Neuronal stem cell (in vitro differentiated cells): ENCODE measurements around the gene TOMM70.
"Not testable (repeated sequence)": the region's sequence is repeated elsewhere in the genome, so short reads cannot be mapped to it uniquely, and the experiment has no call there.

ENCODE experiments used
- DNase-seq: peaks from one replicate; pipeline ENCODE4 v3.0.0-alpha.2; 2013; ENCODE audit warnings: low spot score
- H2AFZ ChIP-seq: one replicate; pipeline ENCODE4 v1.6.1; 2013; ENCODE audit warnings: mild to moderate bottlenecking, low read length, inconsistent platforms
- H2AK5ac ChIP-seq: 2 replicates; pipeline ENCODE4 v1.6.1; 2013; ENCODE audit warnings: low read depth, mild to moderate bottlenecking, inconsistent platforms, low read length, moderate library complexity, mixed read lengths
- H2BK120ac ChIP-seq: 2 replicates; pipeline ENCODE4 v1.6.1; 2013; ENCODE audit warnings: low read depth, mild to moderate bottlenecking, inconsistent platforms, low read length, moderate library complexity, mixed read lengths
- H2BK12ac ChIP-seq: one replicate; pipeline ENCODE4 v1.6.1; 2013; ENCODE audit warnings: low read length, inconsistent platforms
- H2BK15ac ChIP-seq: 2 replicates; pipeline ENCODE4 v1.6.1; 2013; ENCODE audit warnings: mild to moderate bottlenecking, low read length, inconsistent platforms, mixed read lengths
- H2BK5ac ChIP-seq: one replicate; pipeline ENCODE4 v1.6.1; 2013; ENCODE audit warnings: inconsistent platforms, mild to moderate bottlenecking, low read length, moderate library complexity
- H3K14ac ChIP-seq: one replicate; pipeline ENCODE4 v1.6.1; 2013; ENCODE audit warnings: low read length, inconsistent platforms
- H3K18ac ChIP-seq: 2 replicates; pipeline ENCODE4 v1.6.1; 2013; ENCODE audit warnings: low read length, inconsistent platforms
- H3K23ac ChIP-seq: 2 replicates; pipeline ENCODE4 v1.6.1; 2013; ENCODE audit warnings: low read depth, mild to moderate bottlenecking, mixed read lengths, low read length, inconsistent platforms; ENCODE audit not compliant: poor library complexity
- H3K27ac ChIP-seq: replicated peaks from 3 replicates; pipeline ENCODE4 v1.5.1; 2013; ENCODE audit warnings: low read length, inconsistent platforms
- H3K27me3 ChIP-seq, 3 experiments: 2 replicates each; pipeline ENCODE4 v1.6.1; 2013; ENCODE audit warnings: low read length in 3 of 3, mild to moderate bottlenecking in 2 of 3, inconsistent platforms in 1 of 3, low read depth in 1 of 3, mixed read lengths in 1 of 3, moderate library complexity in 1 of 3; ENCODE audit not compliant: control insufficient read depth in 3 of 3, insufficient read depth in 3 of 3
- H3K36me3 ChIP-seq, 2 donors: replicated peaks in 1 of 2; 2 replicates each; pipeline ENCODE4 v1.6.1; 2013; ENCODE audit warnings: low read length in 2 of 2; ENCODE audit not compliant: control insufficient read depth in 2 of 2, insufficient read depth in 2 of 2
- H3K4ac ChIP-seq: 2 replicates; pipeline ENCODE4 v1.6.1; 2013; ENCODE audit warnings: inconsistent platforms, mild to moderate bottlenecking, low read length, moderate library complexity
- H3K4me1 ChIP-seq, 2 donors: 1 replicate in 1 of 2; 2 replicates in 1 of 2; pipeline ENCODE4 v1.6.1; 2013; ENCODE audit warnings: low read length in 2 of 2, low read depth in 1 of 2; ENCODE audit not compliant: control insufficient read depth in 2 of 2, insufficient read depth in 1 of 2
- H3K4me2 ChIP-seq: one replicate; pipeline ENCODE4 v1.6.1; 2013; ENCODE audit warnings: mild to moderate bottlenecking, low read length, inconsistent platforms; ENCODE audit not compliant: insufficient read depth, poor library complexity, severe bottlenecking
- H3K4me3 ChIP-seq, 2 donors: 2 replicates each; pipeline ENCODE4 v1.5.1; 2013; ENCODE audit warnings: low read length in 2 of 2, mild to moderate bottlenecking in 2 of 2, inconsistent platforms in 1 of 2, moderate library complexity in 1 of 2
- H3K79me1 ChIP-seq: one replicate; pipeline ENCODE4 v1.6.1; 2013; ENCODE audit warnings: low read depth, mild to moderate bottlenecking, inconsistent platforms, low read length, moderate library complexity
- H3K9ac ChIP-seq: one replicate; pipeline ENCODE4 v1.6.1; 2013; ENCODE audit warnings: mild to moderate bottlenecking, low read depth, low read length, inconsistent platforms; ENCODE audit not compliant: poor library complexity
- H3K9me3 ChIP-seq, 2 donors: replicated peaks in 1 of 2; 2 replicates each; pipeline versions ENCODE3 to v1.6.1; 2013; ENCODE audit warnings: low read length in 2 of 2, mild to moderate bottlenecking in 2 of 2, inconsistent platforms in 1 of 2, low read depth in 1 of 2, mixed read lengths in 1 of 2, moderate library complexity in 1 of 2; ENCODE audit not compliant: control insufficient read depth in 2 of 2, insufficient read depth in 1 of 2
- H4K8ac ChIP-seq: one replicate; pipeline ENCODE4 v1.6.1; 2013; ENCODE audit warnings: low read depth, mild to moderate bottlenecking, inconsistent platforms, low read length, moderate library complexity
- H4K91ac ChIP-seq: one replicate; pipeline ENCODE4 v1.6.1; 2013; ENCODE audit warnings: low read length, low read depth, mild to moderate bottlenecking, inconsistent platforms; ENCODE audit not compliant: poor library complexity
- WGBS, 2 donors: extraction: QIAGEN DNeasy Blood & Tissue Kit; methylation state at CpG; one replicate each; pipeline ENCODE4 v1.1.7; 2013; ENCODE audit warnings: missing lambda C conversion rate in 2 of 2, mixed read lengths in 1 of 2; ENCODE audit not compliant: insufficient read length in 2 of 2, insufficient replicate concordance in 1 of 2; ENCODE audit errors: extremely low coverage in 2 of 2; 5-methylcytosine and 5-hydroxymethylcytosine counted together

The TOMM70 gene

DNA sequence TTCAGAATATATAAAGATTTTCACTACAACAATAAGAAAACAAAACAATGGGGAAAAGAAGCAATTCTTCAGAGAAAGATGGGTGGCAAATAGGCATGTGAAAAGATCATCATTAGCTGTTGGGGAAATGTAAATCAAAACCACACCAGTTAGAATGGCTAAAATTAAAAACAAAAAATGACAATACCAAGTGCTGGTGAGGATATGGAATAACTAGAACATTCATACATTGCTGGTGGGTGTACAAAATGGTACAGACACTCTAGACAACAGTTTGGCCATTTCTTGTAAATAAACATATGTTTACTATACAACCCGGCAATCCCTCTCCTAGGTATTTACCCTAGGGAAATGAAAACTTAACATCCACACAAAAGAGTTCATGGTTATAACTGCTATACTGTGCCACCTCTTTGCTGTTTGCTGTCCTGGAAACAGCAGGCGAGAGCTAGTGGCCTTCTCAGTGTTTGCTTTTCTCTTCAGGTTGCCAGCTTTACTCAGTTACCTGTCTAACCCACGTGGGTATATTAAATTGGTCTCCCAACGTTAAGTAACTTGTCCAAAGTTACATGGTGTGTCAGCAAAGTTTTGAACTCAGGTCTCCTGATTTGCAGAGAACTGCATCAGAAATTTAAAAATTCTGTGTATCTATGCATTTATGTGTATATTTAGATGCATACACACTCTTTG, 70.9 kb downstream of the TOMM70 start:
- Histone ChIP-seq H3K4me2 (no peak overlapping the region), H4K91ac (no peak overlapping the region), H4K8ac (no peak overlapping the region), H2AK5ac (no peak overlapping the region), H2BK5ac (no peak overlapping the region), H3K9ac (no peak overlapping the region), H3K18ac (no peak overlapping the region), H3K14ac (no peak overlapping the region), H3K27ac (no peak overlapping the region), H3K4ac (no peak overlapping the region), H3K79me1 (no peaks in the 10 kb centered on the region), H3K27me3 (no peaks in the 10 kb centered on the region), H2AFZ (no peak overlapping the region), H3K36me3 (no peaks in the 10 kb centered on the region), H3K9me3 (no peaks in the 10 kb centered on the region), H3K23ac (no peak overlapping the region), H3K4me1 (no peaks in the 10 kb centered on the region), H2BK15ac (no peak overlapping the region), H2BK12ac (no peak overlapping the region), H3K4me3 (no peak overlapping the region), H2BK120ac (no peak overlapping the region)
- DNase-seq: no peak
- WGBS, 2 donors: no CpG with 5 or more reads among the region's 4 CpGs

DNA sequence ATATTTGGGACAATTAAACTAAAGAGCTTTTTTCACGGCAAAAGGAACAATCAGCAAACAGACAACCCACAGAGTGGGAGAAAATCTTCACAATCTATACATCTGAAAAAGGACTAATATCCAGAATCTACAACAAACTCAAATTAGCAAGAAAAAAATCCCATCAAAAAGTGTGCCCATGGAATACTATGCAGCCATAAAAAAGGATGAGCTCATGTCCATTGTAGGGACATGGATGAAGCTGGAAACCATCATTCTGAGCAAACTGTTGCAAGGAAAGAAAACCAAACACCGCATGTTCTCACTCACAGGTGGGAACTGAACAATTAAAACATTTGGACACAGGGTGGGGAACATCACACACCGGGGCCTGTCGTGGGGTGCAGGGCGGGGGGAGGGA, 73.5 kb downstream of the TOMM70 start:
- not testable (repeated sequence) for H3K18ac ChIP-seq, H3K4me1 ChIP-seq, DNase-seq

DNA sequence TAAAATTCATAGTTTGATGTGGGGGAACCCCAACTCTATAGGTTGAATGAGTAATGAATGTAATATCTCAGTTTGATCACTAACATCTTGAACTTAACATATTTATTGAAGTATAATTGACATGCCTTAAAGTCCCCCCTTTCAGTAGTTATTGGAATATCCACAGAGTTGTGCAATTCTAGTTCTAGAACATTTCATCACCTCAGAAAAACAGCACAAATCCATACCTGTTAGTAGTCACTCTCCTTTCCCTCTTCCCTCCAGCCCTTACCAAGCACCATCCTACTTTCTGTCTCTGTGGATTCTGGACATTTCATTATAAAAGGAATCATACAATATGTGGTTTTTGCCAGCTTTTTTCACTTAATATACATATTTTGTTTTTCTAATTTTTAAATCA, 75.1 kb downstream of the TOMM70 start:
- Histone ChIP-seq H3K23ac (no peak overlapping the region), H2BK15ac (no peak overlapping the region), H3K27me3 (no peaks in the 10 kb centered on the region), H3K9ac (no peak overlapping the region), H3K4me2 (no peak overlapping the region), H3K27ac (no peak overlapping the region), H2BK5ac (no peak overlapping the region), H3K14ac (no peak overlapping the region), H3K4ac (no peak overlapping the region), H2AK5ac (no peak overlapping the region), H3K9me3 (no peaks in the 10 kb centered on the region), H4K91ac (no peak overlapping the region), H2BK120ac (no peak overlapping the region), H3K4me1 (no peaks in the 10 kb centered on the region), H3K4me3 (no peak overlapping the region), H3K18ac (no peak overlapping the region), H2BK12ac (no peak overlapping the region), H2AFZ (no peak overlapping the region), H3K79me1 (no peaks in the 10 kb centered on the region), H4K8ac (no peak overlapping the region), H3K36me3 (peaks cover 0 to 10% of the 10 kb centered on the region in 2 donors)
- DNase-seq: no peak

More for the DNA sequence above, 73.5 kb downstream of the TOMM70 start:
- not testable (repeated sequence) for H2BK5ac ChIP-seq, H3K4me2 ChIP-seq, H3K4me3 ChIP-seq, H2AFZ ChIP-seq, H3K14ac ChIP-seq, H4K91ac ChIP-seq, H3K23ac ChIP-seq, H4K8ac ChIP-seq, H3K9ac ChIP-seq, H2BK120ac ChIP-seq, H3K79me1 ChIP-seq, H3K9me3 ChIP-seq, H2AK5ac ChIP-seq, H3K36me3 ChIP-seq, H3K4ac ChIP-seq, H2BK15ac ChIP-seq, H3K27ac ChIP-seq, H2BK12ac ChIP-seq, H3K27me3 ChIP-seq
- WGBS, 2 donors: no CpG with 5 or more reads among the region's 5 CpGs

DNA sequence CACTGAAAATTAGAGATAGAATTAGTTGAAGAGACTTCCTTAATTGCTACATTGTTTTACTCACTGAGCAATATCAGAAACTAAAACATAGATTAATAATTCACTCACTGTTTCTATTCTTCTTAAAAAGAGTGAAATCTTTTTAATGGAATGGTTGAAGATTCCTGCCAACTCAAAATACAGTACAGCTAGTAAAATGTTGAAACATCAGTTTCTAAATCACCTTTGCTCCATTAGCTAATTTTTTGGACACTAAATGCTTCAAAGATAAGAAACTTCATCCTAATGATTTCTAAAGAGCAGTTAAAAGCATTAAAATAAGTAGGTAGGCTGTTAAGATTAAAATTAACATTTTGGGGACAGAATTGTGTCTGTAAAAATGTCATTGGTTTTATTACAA, 76.8 kb downstream of the TOMM70 start:
- Histone ChIP-seq H3K27me3 (no peaks in the 10 kb centered on the region), H3K4me3 (no peak overlapping the region), H2BK5ac (no peak overlapping the region), H3K18ac (no peak overlapping the region), H2AFZ (no peak overlapping the region), H2BK15ac (no peak overlapping the region), H3K4ac (no peak overlapping the region), H3K14ac (no peak overlapping the region), H4K8ac (no peak overlapping the region), H3K9me3 (no peaks in the 10 kb centered on the region), H2BK12ac (no peak overlapping the region), H4K91ac (no peak overlapping the region), H3K36me3 (peaks cover 0 to 23% of the 10 kb centered on the region in 2 donors), H3K4me1 (no peaks in the 10 kb centered on the region), H3K79me1 (no peaks in the 10 kb centered on the region), H2BK120ac (no peak overlapping the region), H3K27ac (no peak overlapping the region), H3K4me2 (no peak overlapping the region), H2AK5ac (no peak overlapping the region), H3K9ac (no peak overlapping the region), H3K23ac (no peak overlapping the region)
- no peak for DNase-seq
